Right lobe of liver (tissue), 6 donors: ENCODE results near the gene TBKBP1. TPM values are rescaled to one million over a fixed set of nuclear protein-coding genes. Genes with fewer than 3 reads are reported as not detected.

ENCODE experiments used
- ATAC-seq, 4 donors: fragments of 200-7000 bp; cut with Tn5 transposase; one replicate each; pipeline ENCODE4 v1.9.1; 2020; ENCODE audit warnings: mild to moderate bottlenecking in 4 of 4, moderate library complexity in 4 of 4
- DNase-seq, 3 donors: peaks; one replicate each; pipeline ENCODE4 v3.0.0-alpha.2; 2020
- H3K27ac ChIP-seq, 3 donors: fragments of 200-600 bp; one replicate each; pipeline ENCODE4 v1.8.0; 2022
- H3K27me3 ChIP-seq, 2 donors: fragments of 200-600 bp; one replicate each; pipeline ENCODE4 v1.8.0; 2022
- H3K36me3 ChIP-seq, 4 donors: fragments of 200-600 bp; sonication (generic) in 1 of 4; one replicate each; pipeline versions ENCODE4 v1.5.1 to v1.8.0; 2017 to 2022; ENCODE audit warnings: control low read depth in 1 of 4
- H3K4me1 ChIP-seq, 4 donors: fragments of 200-600 bp; sonication (generic) in 1 of 4; one replicate each; pipeline versions ENCODE4 v1.5.1 to v1.8.0; 2017 to 2022; ENCODE audit warnings: control low read depth in 1 of 4
- H3K4me3 ChIP-seq, 3 donors: fragments of 200-600 bp; one replicate each; pipeline ENCODE4 v1.8.0; 2022
- H3K9me3 ChIP-seq, 4 donors: fragments of 200-600 bp; sonication (generic) in 1 of 4; one replicate each; pipeline versions ENCODE4 v1.5.1 to v1.8.0; 2017 to 2022; ENCODE audit warnings: control low read depth in 1 of 4
- CTCF ChIP-seq, 4 donors: fragments of 200-600 bp in 3 of 4; fragments of 450-650 bp in 1 of 4; IDR thresholded peaks; one replicate each; pipeline versions ENCODE4 v1.5.1 to v1.8.0; 2016 to 2022; ENCODE audit warnings: antibody characterized with exemption in 4 of 4, mild to moderate bottlenecking in 2 of 4
- POLR2A ChIP-seq: fragments of 450-650 bp; IDR thresholded peaks from one replicate; pipeline ENCODE4 v1.6.1; 2017; ENCODE audit warnings: antibody characterized with exemption, mild to moderate bottlenecking
- WGBS: methylation state at CpG from one replicate; pipeline ENCODE4 v1.1.6; 2018; ENCODE audit warnings: low coverage, low lambda C conversion rate; ENCODE audit not compliant: insufficient coverage; ENCODE audit errors: missing lambda C conversion rate; 5-methylcytosine and 5-hydroxymethylcytosine counted together
- intact Hi-C, 2 donors: fragments of 100-400 bp; cut with DNase I; formaldehyde crosslinking; loops; one replicate each; pipeline versions ENCODE4 v1.11.2 to v1.14.1; 2022
- total RNA-seq, 6 experiments: library from RNA; depleted of rRNA in 2 of 6; stranded (reverse); fragments of >200 nt in 2 of 6; fragmentation: NEBNext Ultra II Directional in 3 of 6; extraction: Animal tissue kit (Norgen Biotek cat#: 25700) in 3 of 6; gene quantifications; one replicate each; pipeline versions ENCODE4 v1.1.0 to v1.2.4, GENCODE V29; 2016 to 2023
- donor health status: DM: no; HTN: yes; CAD: no.
- donor health status: DM: no; HTN: no; CAD: no.
- donor health status: DM: no; HTN: no; CAD: no.
- donor health status: DM: no; HTN: yes; CAD: no.
- donor health status: DM: no; HTN: yes; CAD: no.

The TBKBP1 gene
- total RNA-seq, 6 experiments from 2014 or later, result 1.2 to 3.2 (median 2.2) TPM

- intact Hi-C loops, result no loop called here
- no peaks in the 10 kb centered on the region for H3K9me3 ChIP-seq
- DNase-seq (no peak), ATAC-seq (peak; percentile 14 to 55 (median 26))
- peaks cover 0 to 11% (median 0%) of the 10 kb centered on the region in 4 donors for H3K4me1 ChIP-seq
- no peaks in the 10 kb centered on the region for H3K27me3 ChIP-seq
- WGBS, result 48% methylated on average over 2 of the region's 5 CpGs
- H3K27ac ChIP-seq, result no peak overlapping the region
- no peaks in the 10 kb centered on the region for H3K36me3 ChIP-seq
- TF ChIP-seq CTCF (IDR thresholded peaks at IDR 0.05) (no peak), POLR2A (no peak)
- no peak overlapping the region for H3K4me3 ChIP-seq
These were observed 18.5 kb downstream of the TBKBP1 start for GRCh38 chr17:47712330-47713023.

GRCh38 chr17:47713980-47714700 lies 20.2 kb downstream of the TBKBP1 start:
- 43% methylated on average over 9 of the region's 15 CpGs for WGBS
- H3K9me3 ChIP-seq, result no peaks in the 10 kb centered on the region
- H3K4me3 ChIP-seq, result no peak overlapping the region
- ATAC-seq (peak in 1 of 4 donors; percentile 19), DNase-seq (no peak)
- H3K36me3 ChIP-seq, result no peaks in the 10 kb centered on the region
- peaks cover 0 to 9% (median 0%) of the 10 kb centered on the region in 4 donors for H3K4me1 ChIP-seq
- H3K27ac ChIP-seq, result no peak overlapping the region
- no peaks in the 10 kb centered on the region for H3K27me3 ChIP-seq
- intact Hi-C loops, result no loop called here
- TF ChIP-seq CTCF (IDR thresholded peaks at IDR 0.05) (no peak), POLR2A (no peak)

- WGBS, result 79% methylated on average over 3 of the region's 6 CpGs
- Histone ChIP-seq H3K27me3 (no peaks in the 10 kb centered on the region), H3K36me3 (no peaks in the 10 kb centered on the region), H3K9me3 (no peaks in the 10 kb centered on the region), H3K4me3 (no peak overlapping the region), H3K27ac (no peak overlapping the region), H3K4me1 (peaks cover 0 to 6% (median 0%) of the 10 kb centered on the region in 4 donors)
- TF ChIP-seq POLR2A (no peak), CTCF (IDR thresholded peaks at IDR 0.05) (no peak)
- intact Hi-C loops, result no loop called here
- ATAC-seq, result no peak
- DNase-seq, result no peak
These were observed 20.9 kb downstream of the TBKBP1 start for GRCh38 chr17:47714773-47715396.

- TF ChIP-seq POLR2A, result no peak
- no peak for TF ChIP-seq CTCF (IDR thresholded peaks at IDR 0.05)
- WGBS, result 38% methylated on average over 5 of the region's 10 CpGs
These were observed 21.8 kb downstream of the TBKBP1 start for GRCh38 chr17:47715669-47716325.

More at GRCh38 chr17:47715669-47716325, 21.8 kb downstream of the TBKBP1 start:
- H3K27ac ChIP-seq, result no peak overlapping the region
- no peak overlapping the region for H3K4me3 ChIP-seq
- H3K9me3 ChIP-seq, result no peaks in the 10 kb centered on the region
- no peaks in the 10 kb centered on the region for H3K36me3 ChIP-seq
- peaks cover 0 to 6% (median 0%) of the 10 kb centered on the region in 4 donors for H3K4me1 ChIP-seq
- H3K27me3 ChIP-seq, result peaks cover 0 to 6% of the 10 kb centered on the region in 2 donors
- DNase-seq (no peak), ATAC-seq (no peak)
- intact Hi-C loops, result no loop called here
